ENCODE measurements around the gene CA10. TPM values are rescaled to one million over a fixed set of nuclear protein-coding genes. Genes with fewer than 3 reads are reported as not detected.

The CA10 gene
- polyA plus RNA-seq, 1 donor (not counting 4 experiments of a cell fraction or from before 2014, with no cell fraction given), result 2.9 TPM

GRCh38 chr17:51650772-51651171 lies 507.7 kb downstream of the CA10 start:
- Histone ChIP-seq H4K20me1 (ENCODE audit: control insufficient read depth, extremely low read depth, insufficient read depth, low read length) (no peaks in the 10 kb centered on the region), H3K27ac (ENCODE audit: control insufficient read depth, insufficient read depth, low read length) (no peak overlapping the region), H3K9me3 (ENCODE audit: control insufficient read depth, low read depth, low read length) (no peaks in the 10 kb centered on the region), H2AFZ (ENCODE audit: control insufficient read depth, low read length) (no peak overlapping the region), H3K9ac (ENCODE audit: control insufficient read depth, extremely low read depth, insufficient read depth, low read length) (no peak overlapping the region), H3K4me3 (ENCODE audit: control insufficient read depth in 2 of 3, extremely low read depth in 1 of 3, insufficient read depth in 2 of 3, low read depth in 1 of 3, low read length in 3 of 3) (no peak overlapping the region), H3K79me2 (ENCODE audit: control insufficient read depth, insufficient read depth, low read length) (no peaks in the 10 kb centered on the region), H3K27me3 (ENCODE audit: control insufficient read depth, extremely low read depth, insufficient read depth, low read length) (no peaks in the 10 kb centered on the region), H3K36me3 (ENCODE audit: control insufficient read depth in 2 of 2, extremely low read depth in 1 of 2, insufficient read depth in 2 of 2, low read length in 2 of 2) (no peaks in the 10 kb centered on the region), H3K4me1 (ENCODE audit: control insufficient read depth, extremely low read depth, insufficient read depth, low read length) (no peaks in the 10 kb centered on the region), H3K9me1 (ENCODE audit: control insufficient read depth, extremely low read depth, insufficient read depth, low read length) (no peaks in the 10 kb centered on the region), H3K4me2 (ENCODE audit: control insufficient read depth, extremely low read depth, insufficient read depth, low read depth, low read length) (no peak overlapping the region)
- dilution Hi-C loops (cut with MboI; ENCODE audit: extremely low pct_ligation_motif_present, low sequenced_read_pairs), result no loop called here
- FAIRE-seq (no peak), DNase-seq (ENCODE audit: low read depth, low spot score) (no peak)
- no peak for TF ChIP-seq EZH2 (IDR thresholded peaks at IDR 0.05; ENCODE audit: low read length)
- TF ChIP-seq CTCF (optimal IDR thresholded peaks at IDR 0.05 in 1 of 3, IDR thresholded peaks at IDR 0.05 in 1 of 3, conservative IDR thresholded peaks at IDR 0.05 in 1 of 3; ENCODE audit: extremely low read depth in 1 of 3, insufficient read depth in 2 of 3, low read length in 3 of 3), result no peak

- Histone ChIP-seq H3K27ac (ENCODE audit: control insufficient read depth, insufficient read depth, low read length) (no peak overlapping the region), H4K20me1 (ENCODE audit: control insufficient read depth, extremely low read depth, insufficient read depth, low read length) (no peaks in the 10 kb centered on the region), H3K79me2 (ENCODE audit: control insufficient read depth, insufficient read depth, low read length) (no peaks in the 10 kb centered on the region), H3K36me3 (ENCODE audit: control insufficient read depth in 2 of 2, extremely low read depth in 1 of 2, insufficient read depth in 2 of 2, low read length in 2 of 2) (no peaks in the 10 kb centered on the region), H3K9me1 (ENCODE audit: control insufficient read depth, extremely low read depth, insufficient read depth, low read length) (no peaks in the 10 kb centered on the region), H3K4me2 (ENCODE audit: control insufficient read depth, extremely low read depth, insufficient read depth, low read depth, low read length) (no peak overlapping the region), H2AFZ (ENCODE audit: control insufficient read depth, low read length) (no peak overlapping the region), H3K27me3 (ENCODE audit: control insufficient read depth, extremely low read depth, insufficient read depth, low read length) (no peaks in the 10 kb centered on the region), H3K9me3 (ENCODE audit: control insufficient read depth, low read depth, low read length) (no peaks in the 10 kb centered on the region), H3K9ac (ENCODE audit: control insufficient read depth, extremely low read depth, insufficient read depth, low read length) (no peak overlapping the region), H3K4me3 (ENCODE audit: control insufficient read depth in 2 of 3, extremely low read depth in 1 of 3, insufficient read depth in 2 of 3, low read depth in 1 of 3, low read length in 3 of 3) (no peak overlapping the region), H3K4me1 (ENCODE audit: control insufficient read depth, extremely low read depth, insufficient read depth, low read length) (no peaks in the 10 kb centered on the region)
- FAIRE-seq (no peak), DNase-seq (ENCODE audit: low read depth, low spot score) (no peak)
- dilution Hi-C loops (cut with MboI; ENCODE audit: extremely low pct_ligation_motif_present, low sequenced_read_pairs), result no loop called here
- no peak for TF ChIP-seq CTCF (optimal IDR thresholded peaks at IDR 0.05 in 1 of 3, IDR thresholded peaks at IDR 0.05 in 1 of 3, conservative IDR thresholded peaks at IDR 0.05 in 1 of 3; ENCODE audit: extremely low read depth in 1 of 3, insufficient read depth in 2 of 3, low read length in 3 of 3)
- no peak for TF ChIP-seq EZH2 (IDR thresholded peaks at IDR 0.05; ENCODE audit: low read length)
Measured at GRCh38 chr17:51650202-51650601, 508.3 kb downstream of the CA10 start.

Measured in keratinocyte (primary cell).